Measurements from ENCODE around the gene APMAP.

The APMAP gene

GRCh38 chr20:24961384-24962181 lies 31.0 kb downstream of the APMAP start:
- H3K9me3 ChIP-seq (ENCODE audit: control insufficient read depth, insufficient read depth, low read depth, low read length) = no peaks in the 10 kb centered on the region
- no peak overlapping the region for H3K4me3 ChIP-seq (ENCODE audit: low read depth, low read length)
- ChIA-PET POLR2A (no interaction called here), CTCF (interaction anchor here (0.6 kb wide), 1 partner anchor 219 kb away, joined by 3 read pairs; no protein-coding TSS in a partner anchor)
- no peaks in the 10 kb centered on the region for H3K4me1 ChIP-seq (ENCODE audit: control insufficient read depth, insufficient read depth, low read length)
- no peak overlapping the region for H3K27ac ChIP-seq (ENCODE audit: extremely low read depth, low read depth, low read length)
- no peak for TF ChIP-seq ZNF658 (tag by site-specific recombination; IDR thresholded peaks at IDR 0.05)
- TF ChIP-seq ZNF335 (tag by site-specific recombination; conservative IDR thresholded peaks at IDR 0.05) = no peak
- TF ChIP-seq ZNF785 (tag by site-specific recombination; IDR thresholded peaks at IDR 0.05) = no peak
- no peak for TF ChIP-seq ZNF701 (tag by site-specific recombination; IDR thresholded peaks at IDR 0.05)
- no peak for TF ChIP-seq ZBTB44 (tag by site-specific recombination; IDR thresholded peaks at IDR 0.05)
- peaks cover 0 to 81% of the 10 kb centered on the region in 2 experiments; a peak in 1 of 3 replicates for H3K36me3 ChIP-seq (ENCODE audit: control insufficient read depth in 2 of 2, insufficient read depth in 1 of 2, low read length in 2 of 2)

- H3K36me3 ChIP-seq (ENCODE audit: control insufficient read depth in 2 of 2, insufficient read depth in 1 of 2, low read length in 2 of 2) = peaks cover 0 to 74% of the 10 kb centered on the region in 2 experiments; a peak in 1 of 3 replicates
- POLR2A ChIA-PET = no interaction called here
- H3K27ac ChIP-seq (ENCODE audit: extremely low read depth, low read depth, low read length) = no peak overlapping the region
- no peak overlapping the region for H3K4me3 ChIP-seq (ENCODE audit: low read depth, low read length)
- no peaks in the 10 kb centered on the region for H3K4me1 ChIP-seq (ENCODE audit: control insufficient read depth, insufficient read depth, low read length)
- TF ChIP-seq HOXC10 (CRISPR knock-in tag; IDR thresholded peaks at IDR 0.05) = no peak
- TF ChIP-seq ZNF830 (tag by site-specific recombination; IDR thresholded peaks at IDR 0.05; ENCODE audit: low read depth) = no peak
- TF ChIP-seq ZNF175 (tag by site-specific recombination; IDR thresholded peaks at IDR 0.05) = no peak
- no peak for TF ChIP-seq ZNF560 (tag by site-specific recombination; IDR thresholded peaks at IDR 0.05; ENCODE audit: borderline replicate concordance)
- TF ChIP-seq, protein P1, sequence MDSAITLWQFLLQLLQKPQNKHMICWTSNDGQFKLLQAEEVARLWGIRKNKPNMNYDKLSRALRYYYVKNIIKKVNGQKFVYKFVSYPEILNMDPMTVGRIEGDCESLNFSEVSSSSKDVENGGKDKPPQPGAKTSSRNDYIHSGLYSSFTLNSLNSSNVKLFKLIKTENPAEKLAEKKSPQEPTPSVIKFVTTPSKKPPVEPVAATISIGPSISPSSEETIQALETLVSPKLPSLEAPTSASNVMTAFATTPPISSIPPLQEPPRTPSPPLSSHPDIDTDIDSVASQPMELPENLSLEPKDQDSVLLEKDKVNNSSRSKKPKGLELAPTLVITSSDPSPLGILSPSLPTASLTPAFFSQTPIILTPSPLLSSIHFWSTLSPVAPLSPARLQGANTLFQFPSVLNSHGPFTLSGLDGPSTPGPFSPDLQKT (IDR thresholded peaks at IDR 0.05; ENCODE audit: borderline replicate concordance, low read depth, low read length) = no peak
- TF ChIP-seq WT1 (tag by site-specific recombination; IDR thresholded peaks at IDR 0.05) = no peak
- no peak for TF ChIP-seq ZNF248 (tag by site-specific recombination; IDR thresholded peaks at IDR 0.05)
- no peak for TF ChIP-seq ZNF548 (tag by site-specific recombination; IDR thresholded peaks at IDR 0.05)
- no peak for TF ChIP-seq ZBTB1 (tag by site-specific recombination; IDR thresholded peaks at IDR 0.05)
- no peak for TF ChIP-seq BCL11B (tag by site-specific recombination; IDR thresholded peaks at IDR 0.05; ENCODE audit: low read depth)
- no peak for TF ChIP-seq ZNF660 (tag by site-specific recombination; IDR thresholded peaks at IDR 0.05)
- TF ChIP-seq ZNF423 (tag by site-specific recombination; IDR thresholded peaks at IDR 0.05) = no peak
- TF ChIP-seq SP2 (tag by site-specific recombination; IDR thresholded peaks at IDR 0.05) = no peak
- no peak for TF ChIP-seq ZFP3 (tag by site-specific recombination; IDR thresholded peaks at IDR 0.05; ENCODE audit: low read depth)
- no peak for TF ChIP-seq KLF10 (tag by site-specific recombination; IDR thresholded peaks at IDR 0.05)
- no peak for TF ChIP-seq ZNF132 (tag by site-specific recombination; IDR thresholded peaks at IDR 0.05; ENCODE audit: borderline replicate concordance)
- CTCF ChIA-PET = interaction anchor here (0.6 kb wide), 1 partner anchor 220 kb away, joined by 3 read pairs; no protein-coding TSS in a partner anchor
- H3K9me3 ChIP-seq (ENCODE audit: control insufficient read depth, insufficient read depth, low read depth, low read length) = no peaks in the 10 kb centered on the region
These were observed 31.7 kb downstream of the APMAP start for GRCh38 chr20:24960861-24961260.

All from HEK293 (cell line).